Measurements from ENCODE around the gene FAM170B. TPM values are rescaled to one million over a fixed set of nuclear protein-coding genes. Genes with fewer than 3 reads are reported as not detected.

Gene FAM170B
- total RNA-seq, 1 experiment from 2014 or later: not detected

GRCh38 chr10:49168171-49168540, 34.3 kb upstream of the FAM170B start:
- Histone ChIP-seq H3K27me3 (ENCODE audit: low read length) (peaks cover 10% of the 10 kb centered on the region; the same call in 1 of the 2 replicates), H3K4me2 (ENCODE audit: low read length) (no peak overlapping the region), H3K9me3 (ENCODE audit: low read length) (no peaks in the 10 kb centered on the region), H3K9ac (ENCODE audit: low read length) (no peak overlapping the region), H2AFZ (ENCODE audit: low read length) (no peak overlapping the region), H3K4me3 (ENCODE audit: low read length) (no peak overlapping the region), H4K20me1 (ENCODE audit: low read length) (no peaks in the 10 kb centered on the region), H3K79me2 (ENCODE audit: low read length) (no peaks in the 10 kb centered on the region), H3F3A (ENCODE audit: low read length, unreplicated experiment) (no peaks in the 10 kb centered on the region), H3K9me2 (replicated peaks; ENCODE audit: low read length) (no peaks in the 10 kb centered on the region), H3K27ac (ENCODE audit: low read length) (no peak overlapping the region), H3K36me3 (ENCODE audit: low read depth, low read length) (no peaks in the 10 kb centered on the region), H3K4me1 (ENCODE audit: insufficient read depth, low read length) (no peaks in the 10 kb centered on the region)
- POLR2A ChIA-PET (ENCODE audit: unreplicated experiment): no interaction called here
- ATAC-seq (no peak), DNase-seq (no peak)
- CTCF ChIA-PET: no interaction called here
- no peak for TF ChIP-seq EZH2phosphoT487 (IDR thresholded peaks at IDR 0.05; ENCODE audit: borderline replicate concordance, low read length)
- TF ChIP-seq CTCF (conservative IDR thresholded peaks at IDR 0.05; ENCODE audit: low read depth, low read length): no peak
- TF ChIP-seq EZH2 (IDR thresholded peaks at IDR 0.05; ENCODE audit: low read length, unreplicated experiment): no peak
- BruUV-seq (replicated peaks): no TSS peak
- intact Hi-C loops (cut with micrococcal nuclease): loop anchor here (10.0 kb wide), 1 partner anchor 183 kb away; no protein-coding TSS in a partner anchor

DNA sequence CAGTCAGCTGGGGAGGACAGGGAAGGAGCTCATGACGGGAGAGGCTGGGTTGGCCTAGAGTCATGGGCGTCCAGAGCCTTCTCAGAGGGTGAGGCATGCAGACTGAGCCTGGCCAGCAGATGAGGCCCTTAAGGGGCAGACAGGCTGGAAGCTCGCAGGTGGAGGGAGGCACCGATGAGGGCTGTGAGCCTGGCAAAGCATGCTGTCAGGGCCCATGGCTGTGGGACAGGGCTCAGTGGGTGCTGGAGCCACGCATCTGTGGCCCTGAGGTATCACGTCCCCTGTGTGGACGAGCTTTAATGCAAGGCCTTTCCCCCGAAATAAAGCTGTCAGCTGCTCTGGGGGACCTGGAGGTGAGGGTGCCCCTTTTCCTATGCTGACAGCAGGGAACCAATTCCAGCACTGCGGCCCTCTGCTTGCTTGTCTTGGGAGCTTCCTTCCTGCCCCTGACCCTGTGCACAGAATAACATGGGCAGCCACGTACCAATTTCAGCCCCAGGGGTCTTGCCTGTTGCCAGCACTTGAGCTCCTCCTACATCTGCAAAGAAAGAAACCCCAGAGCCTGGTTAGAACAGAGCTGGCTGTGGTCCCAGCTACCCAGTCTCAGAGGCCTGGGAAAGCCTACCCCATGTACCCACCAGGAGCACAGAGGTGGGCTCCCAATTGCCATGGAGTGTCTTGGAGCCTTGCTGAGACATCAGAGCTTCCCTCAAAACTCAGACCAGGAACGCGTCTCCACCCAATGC, 33.8 kb upstream of the FAM170B start:
- no peak for DNase-seq
- CTCF ChIA-PET: no interaction called here
- no peaks in the 10 kb centered on the region for H3K9me3 ChIP-seq (ENCODE audit: low read length)
- H3K4me2 ChIP-seq (ENCODE audit: low read length): no peak overlapping the region
- H2AFZ ChIP-seq (ENCODE audit: low read length): no peak overlapping the region
- no peak for TF ChIP-seq CTCF (conservative IDR thresholded peaks at IDR 0.05; ENCODE audit: low read depth, low read length)
- TF ChIP-seq EZH2phosphoT487 (IDR thresholded peaks at IDR 0.05; ENCODE audit: borderline replicate concordance, low read length): no peak
- no peak for TF ChIP-seq EZH2 (IDR thresholded peaks at IDR 0.05; ENCODE audit: low read length, unreplicated experiment)
- no peaks in the 10 kb centered on the region for H4K20me1 ChIP-seq (ENCODE audit: low read length)
- POLR2A ChIA-PET (ENCODE audit: unreplicated experiment): no interaction called here
- H3K27me3 ChIP-seq (ENCODE audit: low read length): peaks cover 10% of the 10 kb centered on the region; the same call in 1 of the 2 replicates
- H3K79me2 ChIP-seq (ENCODE audit: low read length): no peaks in the 10 kb centered on the region
- H3K36me3 ChIP-seq (ENCODE audit: low read depth, low read length): no peaks in the 10 kb centered on the region
- no TSS peak for BruUV-seq (replicated peaks)
- H3F3A ChIP-seq (ENCODE audit: low read length, unreplicated experiment): no peaks in the 10 kb centered on the region
- no peaks in the 10 kb centered on the region for H3K4me1 ChIP-seq (ENCODE audit: insufficient read depth, low read length)
- H3K27ac ChIP-seq (ENCODE audit: low read length): no peak overlapping the region
- intact Hi-C loops (cut with micrococcal nuclease): loop anchor here (10.0 kb wide), 1 partner anchor 183 kb away; no protein-coding TSS in a partner anchor
- H3K9me2 ChIP-seq (replicated peaks; ENCODE audit: low read length): no peaks in the 10 kb centered on the region
- H3K9ac ChIP-seq (ENCODE audit: low read length): no peak overlapping the region
- H3K4me3 ChIP-seq (ENCODE audit: low read length): no peak overlapping the region
- no peak for ATAC-seq

Measured in PC-3 (cell line).